Measurements from ENCODE around the gene SLC26A6.

Gene SLC26A6

DNA sequence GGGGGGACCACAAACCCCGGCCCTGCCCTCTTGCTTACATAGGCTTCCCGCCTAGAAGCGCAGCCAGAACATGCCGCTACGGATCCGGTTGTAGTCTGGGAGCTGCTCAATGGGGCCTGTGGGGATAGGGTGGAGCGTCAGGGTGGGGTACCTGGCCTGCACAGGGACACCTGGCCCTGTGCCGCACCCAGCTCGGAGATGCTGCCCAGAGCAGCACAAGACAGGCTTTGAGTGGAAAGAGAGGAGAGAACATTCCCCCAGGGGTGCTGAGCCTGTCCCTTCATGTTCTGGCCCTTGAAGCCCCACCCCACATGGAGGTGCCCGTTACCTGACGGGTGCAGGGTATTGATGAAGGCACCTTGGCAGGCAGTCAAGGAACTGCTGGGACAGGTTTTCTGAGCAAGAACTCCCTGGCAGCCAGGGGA lies 36.2 kb downstream of the SLC26A6 start:
- Histone ChIP-seq H3K4me3 (ENCODE audit: low read depth, low read length) (no peak overlapping the region), H3K27me3 (ENCODE audit: control insufficient read depth, insufficient read depth, low read length) (no peaks in the 10 kb centered on the region), H3K9me3 (ENCODE audit: control insufficient read depth, low read length) (no peaks in the 10 kb centered on the region), H3K36me3 (ENCODE audit: control insufficient read depth, insufficient read depth, low read length) (no peaks in the 10 kb centered on the region), H3K4me1 (peaks cover 7% of the 10 kb centered on the region), H3K79me2 (no peaks in the 10 kb centered on the region), H3K9ac (no peak overlapping the region), H3K4me2 (ENCODE audit: low read length) (no peak overlapping the region), H3K27ac (no peak overlapping the region), H2AFZ (no peak overlapping the region)
- TF ChIP-seq, protein P1, sequence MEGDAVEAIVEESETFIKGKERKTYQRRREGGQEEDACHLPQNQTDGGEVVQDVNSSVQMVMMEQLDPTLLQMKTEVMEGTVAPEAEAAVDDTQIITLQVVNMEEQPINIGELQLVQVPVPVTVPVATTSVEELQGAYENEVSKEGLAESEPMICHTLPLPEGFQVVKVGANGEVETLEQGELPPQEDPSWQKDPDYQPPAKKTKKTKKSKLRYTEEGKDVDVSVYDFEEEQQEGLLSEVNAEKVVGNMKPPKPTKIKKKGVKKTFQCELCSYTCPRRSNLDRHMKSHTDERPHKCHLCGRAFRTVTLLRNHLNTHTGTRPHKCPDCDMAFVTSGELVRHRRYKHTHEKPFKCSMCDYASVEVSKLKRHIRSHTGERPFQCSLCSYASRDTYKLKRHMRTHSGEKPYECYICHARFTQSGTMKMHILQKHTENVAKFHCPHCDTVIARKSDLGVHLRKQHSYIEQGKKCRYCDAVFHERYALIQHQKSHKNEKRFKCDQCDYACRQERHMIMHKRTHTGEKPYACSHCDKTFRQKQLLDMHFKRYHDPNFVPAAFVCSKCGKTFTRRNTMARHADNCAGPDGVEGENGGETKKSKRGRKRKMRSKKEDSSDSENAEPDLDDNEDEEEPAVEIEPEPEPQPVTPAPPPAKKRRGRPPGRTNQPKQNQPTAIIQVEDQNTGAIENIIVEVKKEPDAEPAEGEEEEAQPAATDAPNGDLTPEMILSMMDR (IDR thresholded peaks at IDR 0.05): no peak

DNA sequence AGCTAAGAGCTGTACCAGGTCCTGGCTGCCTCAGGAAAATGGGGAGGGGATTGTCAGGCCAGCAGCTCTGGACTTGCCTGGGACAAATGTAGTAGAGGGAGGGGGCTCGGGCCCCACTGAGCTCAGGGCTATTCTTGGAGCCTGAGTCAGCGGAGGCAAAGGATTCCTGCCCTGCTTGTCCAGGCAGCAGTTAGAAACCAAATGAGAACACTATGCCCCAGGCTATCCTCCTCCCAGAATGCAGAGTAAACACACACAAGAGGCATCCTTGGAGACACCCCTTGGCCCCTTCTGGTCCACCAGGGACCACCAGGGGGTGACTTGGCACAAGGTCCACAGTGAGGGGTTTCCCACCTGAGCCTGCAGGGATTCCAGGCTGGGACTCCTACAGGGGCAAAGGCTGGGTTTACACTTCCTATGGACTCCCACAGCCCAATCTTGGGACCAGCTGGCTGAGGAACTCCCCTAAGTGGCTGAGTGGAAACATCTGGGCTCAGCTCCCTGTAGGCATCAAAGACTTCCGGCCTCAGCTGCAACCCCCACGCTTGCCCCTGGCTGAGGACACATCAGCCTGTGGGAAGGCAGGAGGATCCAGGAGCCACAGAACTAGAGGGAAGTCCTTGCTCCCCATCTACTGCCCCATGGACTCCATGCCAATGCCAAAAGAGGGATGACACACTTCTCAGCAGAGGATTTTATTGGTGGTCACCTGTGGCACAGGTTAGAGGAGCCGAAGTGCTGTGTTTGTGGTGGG lies 36.8 kb downstream of the SLC26A6 start:
- no peak overlapping the region for H3K27ac ChIP-seq
- H3K4me1 ChIP-seq: peaks cover 7% of the 10 kb centered on the region

DNA sequence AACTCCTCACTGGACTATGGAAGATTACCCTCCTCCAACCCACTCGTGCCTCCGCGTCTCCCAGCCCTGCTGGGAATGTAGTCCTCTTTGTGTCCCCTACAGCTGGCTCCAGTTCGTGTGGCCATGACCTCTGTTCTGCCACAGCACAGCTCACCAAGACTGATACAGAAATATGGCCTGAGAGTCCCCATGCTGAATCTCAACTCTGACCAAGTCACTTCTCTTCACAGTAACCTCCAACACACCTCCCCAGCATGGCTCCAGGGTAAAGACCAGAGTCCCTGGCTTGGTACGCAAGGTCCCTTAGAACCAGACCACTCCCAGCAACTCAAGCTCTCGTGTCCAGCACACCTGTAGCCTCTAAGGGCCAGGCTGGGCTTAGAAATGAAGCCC lies 37.9 kb downstream of the SLC26A6 start:
- H3K4me3 ChIP-seq (ENCODE audit: low read depth, low read length): no peak overlapping the region
- H3K79me2 ChIP-seq: no peaks in the 10 kb centered on the region
- no peak overlapping the region for H3K27ac ChIP-seq
- H3K4me2 ChIP-seq (ENCODE audit: low read length): no peak overlapping the region
- no peaks in the 10 kb centered on the region for H3K9me3 ChIP-seq (ENCODE audit: control insufficient read depth, low read length)
- TF ChIP-seq, protein P1 (IDR thresholded peaks at IDR 0.05): no peak
- H3K36me3 ChIP-seq (ENCODE audit: control insufficient read depth, insufficient read depth, low read length): no peaks in the 10 kb centered on the region
- no peak overlapping the region for H3K9ac ChIP-seq
- H3K4me1 ChIP-seq: peaks cover 7% of the 10 kb centered on the region
- H2AFZ ChIP-seq: no peak overlapping the region
- H3K27me3 ChIP-seq (ENCODE audit: control insufficient read depth, insufficient read depth, low read length): no peaks in the 10 kb centered on the region

More for the DNA sequence above, 36.8 kb downstream of the SLC26A6 start:
- H3K79me2 ChIP-seq: no peaks in the 10 kb centered on the region
- no peak overlapping the region for H3K4me2 ChIP-seq (ENCODE audit: low read length)
- H3K9me3 ChIP-seq (ENCODE audit: control insufficient read depth, low read length): no peaks in the 10 kb centered on the region
- no peaks in the 10 kb centered on the region for H3K27me3 ChIP-seq (ENCODE audit: control insufficient read depth, insufficient read depth, low read length)
- no peak overlapping the region for H3K4me3 ChIP-seq (ENCODE audit: low read depth, low read length)
- no peak overlapping the region for H2AFZ ChIP-seq
- TF ChIP-seq, protein P1 (IDR thresholded peaks at IDR 0.05): no peak
- no peaks in the 10 kb centered on the region for H3K36me3 ChIP-seq (ENCODE audit: control insufficient read depth, insufficient read depth, low read length)
- no peak overlapping the region for H3K9ac ChIP-seq

DNA sequence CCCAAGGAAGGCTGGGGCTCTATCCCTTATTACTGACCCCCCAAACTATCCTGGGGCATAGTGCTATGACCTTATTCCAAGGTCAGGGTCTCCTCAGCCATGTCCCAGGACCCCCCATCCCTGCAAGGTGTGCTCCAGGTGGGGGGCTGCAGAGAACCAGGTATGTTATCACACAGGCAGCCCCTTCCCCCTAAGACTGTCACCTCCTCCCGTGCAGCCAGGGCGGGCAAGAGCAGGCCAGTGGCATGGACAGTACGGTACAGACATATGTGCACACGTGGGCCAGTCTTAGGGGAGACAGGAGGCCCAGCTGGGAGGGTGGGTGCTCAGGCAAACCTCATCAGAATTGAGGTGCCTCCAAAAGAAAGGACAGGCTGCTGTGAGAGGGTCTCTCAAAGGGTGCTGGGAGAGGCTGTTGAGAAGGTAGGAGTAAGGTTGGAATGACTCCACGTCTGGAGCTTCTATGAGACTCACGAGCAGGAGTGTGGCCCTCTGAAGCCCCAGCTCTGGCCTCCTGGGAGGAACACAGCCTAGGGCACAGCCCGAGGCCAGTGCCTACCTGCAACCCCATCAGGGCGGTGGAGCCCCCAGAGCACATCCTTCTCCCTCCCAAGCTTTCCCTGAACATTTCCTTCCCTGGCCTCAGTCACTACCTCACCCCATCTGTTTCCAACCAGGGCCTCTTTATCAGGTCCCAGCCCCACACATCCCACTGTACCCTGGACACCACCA lies 38.4 kb downstream of the SLC26A6 start:
- Histone ChIP-seq H3K79me2 (no peaks in the 10 kb centered on the region), H3K9ac (no peak overlapping the region), H2AFZ (no peak overlapping the region), H3K27me3 (ENCODE audit: control insufficient read depth, insufficient read depth, low read length) (no peaks in the 10 kb centered on the region), H3K4me3 (ENCODE audit: low read depth, low read length) (no peak overlapping the region), H3K4me1 (peaks cover 7% of the 10 kb centered on the region), H3K9me3 (ENCODE audit: control insufficient read depth, low read length) (no peaks in the 10 kb centered on the region), H3K4me2 (ENCODE audit: low read length) (no peak overlapping the region), H3K27ac (no peak overlapping the region), H3K36me3 (ENCODE audit: control insufficient read depth, insufficient read depth, low read length) (no peaks in the 10 kb centered on the region)
- TF ChIP-seq, protein P1 (IDR thresholded peaks at IDR 0.05): no peak

All from parathyroid adenoma (tissue), 2 donors.